Measurements from ENCODE around the gene TBX19. TPM values are rescaled to one million over a fixed set of nuclear protein-coding genes. Genes with fewer than 3 reads are reported as not detected.

The TBX19 gene
- total and polyA plus RNA-seq, 8 donors, result 0.61 to 2.9 (median 1.2) TPM; not detected in 2

- intact Hi-C loops (cut with DNase I; ENCODE audit: low total_unique reads), result no loop called here
- no peak overlapping the region for H3K27ac ChIP-seq
- WGBS, 5 donors, result 59 to 89% (median 86%) methylated on average over 1 of the region's 1 CpG
These were observed 12.7 kb downstream of the TBX19 start for GRCh38 chr1:168293356-168293755.

GRCh38 chr1:168295411-168296114 is 14.9 kb downstream of the TBX19 start:
- no peak for DNase-seq
- TF ChIP-seq POLR2A (IDR thresholded peaks at IDR 0.05), result no peak
- no peak for TF ChIP-seq CTCF (IDR thresholded peaks at IDR 0.05)
- no peak for TF ChIP-seq POLR2AphosphoS5 (IDR thresholded peaks at IDR 0.05)
- no peak for TF ChIP-seq EP300 (IDR thresholded peaks at IDR 0.05)
- Histone ChIP-seq H3K27ac (no peak overlapping the region), H3K27me3 (no peaks in the 10 kb centered on the region), H3K36me3 (peaks cover 0 to 3% (median 0%) of the 10 kb centered on the region in 4 donors), H3K4me3 (no peak overlapping the region), H3K4me1 (no peaks in the 10 kb centered on the region), H3K9me3 (no peaks in the 10 kb centered on the region)
- WGBS, 5 donors, result 83 to 93% (median 87%) methylated on average over 8 of the region's 8 CpGs
- intact Hi-C loops (cut with DNase I; ENCODE audit: low total_unique reads), result no loop called here

More at GRCh38 chr1:168293356-168293755, 12.7 kb downstream of the TBX19 start:
- Histone ChIP-seq H3K9me3 (no peaks in the 10 kb centered on the region), H3K4me1 (no peaks in the 10 kb centered on the region), H3K4me3 (no peak overlapping the region), H3K27me3 (no peaks in the 10 kb centered on the region), H3K36me3 (peaks cover 0 to 3% (median 0%) of the 10 kb centered on the region in 4 donors)
- no peak for DNase-seq
- TF ChIP-seq CTCF (IDR thresholded peaks at IDR 0.05) (no peak), EP300 (IDR thresholded peaks at IDR 0.05) (no peak), POLR2A (IDR thresholded peaks at IDR 0.05) (no peak), POLR2AphosphoS5 (IDR thresholded peaks at IDR 0.05) (no peak)

DNA sequence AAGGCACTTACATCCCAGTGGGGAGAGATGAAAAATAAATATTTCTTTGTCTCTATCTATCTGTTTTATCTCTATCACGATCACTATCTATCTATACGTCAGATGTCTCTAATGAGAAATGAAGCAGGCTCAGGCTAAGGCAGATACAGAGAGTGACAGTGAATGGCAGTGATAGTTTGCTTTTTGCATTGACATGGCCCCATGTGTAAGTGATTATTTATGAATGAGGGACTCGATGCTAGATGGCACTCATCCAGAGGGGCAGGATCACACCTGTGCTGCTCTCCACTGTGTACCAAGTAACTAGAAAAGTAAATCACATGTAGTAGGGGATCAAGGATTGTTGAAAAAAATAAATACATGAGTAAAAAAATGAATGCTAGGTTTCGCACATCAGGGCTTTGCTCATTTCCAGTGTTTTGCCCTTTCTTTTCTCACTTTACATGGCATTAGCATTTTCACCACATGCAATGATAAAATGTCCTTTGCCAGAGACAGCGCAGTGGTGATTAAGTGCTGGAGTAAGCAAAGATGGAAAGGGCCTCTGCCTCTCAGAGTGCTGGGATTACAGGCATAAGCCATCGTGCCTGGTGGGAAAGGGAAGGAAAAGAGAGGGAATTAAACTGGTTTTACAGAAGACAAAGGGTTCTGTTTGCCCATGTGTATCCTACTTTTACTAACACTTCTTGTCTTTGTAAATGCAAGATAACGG is 16.5 kb downstream of the TBX19 start:
- WGBS, 5 donors, result 73 to 79% (median 78%) methylated on average over 7 of the region's 7 CpGs
- DNase-seq, result no peak
- TF ChIP-seq EP300 (IDR thresholded peaks at IDR 0.05) (no peak), POLR2AphosphoS5 (IDR thresholded peaks at IDR 0.05) (no peak)

DNA sequence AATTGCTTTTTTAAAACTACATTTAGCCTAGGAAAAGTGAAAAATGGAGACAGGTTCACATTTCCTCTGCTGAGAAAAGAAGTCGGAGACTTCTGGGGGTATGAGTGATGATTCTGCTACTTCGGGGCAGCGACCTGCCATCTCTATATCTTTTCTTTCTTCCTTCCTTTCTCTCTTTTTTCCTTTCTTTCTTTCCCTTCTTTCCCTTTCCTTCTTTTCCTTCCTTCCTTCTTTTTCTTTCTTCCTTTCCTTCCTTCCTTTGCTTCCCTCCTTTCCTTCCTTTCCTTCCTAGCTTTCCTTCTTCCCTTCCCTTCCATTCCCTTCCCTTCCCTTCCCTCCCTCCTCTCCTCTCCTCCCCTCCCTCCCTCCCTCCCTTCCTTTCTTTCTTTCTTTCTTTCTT is 17.8 kb downstream of the TBX19 start:
- WGBS, 5 donors, result 89 to 98% (median 95%) methylated on average over 3 of the region's 3 CpGs
- TF ChIP-seq POLR2A (IDR thresholded peaks at IDR 0.05), result no peak
- no peak for TF ChIP-seq POLR2AphosphoS5 (IDR thresholded peaks at IDR 0.05)
- no peak for TF ChIP-seq CTCF (IDR thresholded peaks at IDR 0.05)
- no peak for TF ChIP-seq EP300 (IDR thresholded peaks at IDR 0.05)

More for the DNA sequence above, 16.5 kb downstream of the TBX19 start:
- H3K4me1 ChIP-seq, result no peaks in the 10 kb centered on the region
- H3K4me3 ChIP-seq, result no peak overlapping the region
- no peaks in the 10 kb centered on the region for H3K36me3 ChIP-seq
- H3K27me3 ChIP-seq, result no peaks in the 10 kb centered on the region
- intact Hi-C loops (cut with DNase I; ENCODE audit: low total_unique reads), result no loop called here
- H3K9me3 ChIP-seq, result no peaks in the 10 kb centered on the region
- no peak overlapping the region for H3K27ac ChIP-seq

More for the DNA sequence above, 17.8 kb downstream of the TBX19 start:
- H3K27ac ChIP-seq, result no peak overlapping the region
- DNase-seq, result no peak
- H3K4me3 ChIP-seq, result no peak overlapping the region
- H3K4me1 ChIP-seq, result no peaks in the 10 kb centered on the region
- intact Hi-C loops (cut with DNase I; ENCODE audit: low total_unique reads), result no loop called here
- no peaks in the 10 kb centered on the region for H3K9me3 ChIP-seq
- no peaks in the 10 kb centered on the region for H3K27me3 ChIP-seq
- H3K36me3 ChIP-seq, result no peaks in the 10 kb centered on the region
